ENCODE data around the gene CYP4F8.

CYP4F8 gene

DNA sequence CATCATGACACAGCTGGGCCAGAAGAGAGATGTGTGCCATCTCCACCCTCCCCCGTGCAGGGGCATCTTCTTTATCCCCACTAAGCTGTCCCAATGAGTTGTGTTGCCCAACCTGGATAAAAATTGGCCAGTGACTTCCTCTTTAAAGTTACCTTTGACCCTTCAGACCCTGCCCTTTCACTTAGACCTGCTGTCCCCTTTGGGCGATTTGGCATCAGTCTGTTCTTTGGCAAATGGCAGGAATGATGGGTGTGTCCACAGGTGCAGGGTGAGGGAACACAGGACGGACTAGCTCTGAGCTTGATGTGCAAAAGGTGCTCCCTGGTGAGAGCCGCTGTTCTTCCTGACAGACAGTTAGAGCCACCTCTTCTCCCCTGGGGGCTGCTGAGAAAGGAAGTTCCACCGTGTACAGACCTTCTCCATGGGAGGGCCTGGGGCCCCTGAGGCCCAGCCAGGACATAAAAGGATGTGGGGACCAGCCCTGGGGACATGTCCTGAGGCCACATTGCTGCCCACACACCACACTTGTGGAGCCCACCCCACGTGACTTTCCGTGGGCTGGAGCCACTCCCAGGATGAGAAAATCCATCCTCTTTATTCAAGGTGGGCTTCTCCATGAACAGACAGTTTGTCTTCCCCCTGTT, 1.7 kb downstream of the CYP4F8 start:
- DNase-seq = no peak

DNA sequence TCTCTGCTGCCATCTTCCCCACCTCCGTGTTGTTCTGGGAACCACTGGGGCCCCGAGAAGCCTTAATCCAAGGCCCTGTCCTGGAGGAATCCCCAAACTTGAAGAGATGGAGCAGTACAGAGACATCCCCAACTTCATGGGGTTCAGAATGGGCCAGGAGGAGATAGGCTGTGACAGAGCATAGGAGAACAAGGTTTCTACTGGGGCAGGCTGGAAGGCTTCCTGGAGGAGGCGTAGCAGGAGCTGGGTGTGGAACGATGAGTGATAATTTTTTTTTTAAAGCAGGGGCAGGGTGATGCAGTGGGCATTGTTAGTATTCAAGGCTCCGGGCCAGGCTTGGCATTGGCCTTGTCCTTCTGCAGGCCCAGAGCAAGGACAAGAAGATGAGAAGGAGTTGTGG, 3.3 kb downstream of the CYP4F8 start:
- DNase-seq = no peak

DNA sequence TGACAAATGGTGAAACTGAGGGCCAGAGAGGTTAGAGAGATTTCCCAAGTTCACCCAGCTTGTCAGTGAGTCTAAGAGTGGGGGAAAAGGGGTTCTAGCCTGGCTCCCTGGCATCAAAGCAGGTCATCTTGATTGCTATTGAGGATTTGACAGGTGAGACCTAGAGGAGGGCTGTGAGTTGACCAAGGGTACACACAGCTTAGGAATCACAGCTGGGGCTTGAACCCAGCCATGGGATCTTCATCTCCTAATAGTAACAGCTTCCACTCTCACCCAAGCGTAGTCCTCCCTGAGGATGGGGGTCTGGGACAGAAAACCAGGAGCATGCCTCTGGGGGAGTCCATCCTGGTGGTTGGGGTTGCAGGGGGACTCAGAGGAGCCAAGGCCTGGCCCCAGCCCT, 6.8 kb downstream of the CYP4F8 start:
- no peak for DNase-seq

DNA sequence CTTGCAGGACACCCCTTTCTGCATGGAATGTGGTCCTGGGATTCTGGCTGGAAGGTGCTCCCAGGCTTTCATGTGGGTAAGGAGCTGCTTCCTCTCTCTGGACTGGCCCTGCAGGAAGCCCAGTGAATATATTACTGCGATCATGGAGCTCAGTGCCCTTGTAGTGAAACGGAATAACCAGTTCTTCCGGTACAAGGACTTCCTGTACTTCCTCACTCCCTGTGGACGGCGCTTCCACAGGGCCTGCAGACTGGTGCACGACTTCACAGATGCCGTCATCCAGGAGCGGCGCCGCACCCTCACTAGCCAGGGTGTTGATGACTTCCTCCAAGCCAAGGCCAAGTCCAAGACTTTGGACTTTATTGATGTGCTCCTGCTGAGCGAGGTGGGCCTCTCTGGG, 8.0 kb downstream of the CYP4F8 start:
- DNase-seq = no peak

DNA sequence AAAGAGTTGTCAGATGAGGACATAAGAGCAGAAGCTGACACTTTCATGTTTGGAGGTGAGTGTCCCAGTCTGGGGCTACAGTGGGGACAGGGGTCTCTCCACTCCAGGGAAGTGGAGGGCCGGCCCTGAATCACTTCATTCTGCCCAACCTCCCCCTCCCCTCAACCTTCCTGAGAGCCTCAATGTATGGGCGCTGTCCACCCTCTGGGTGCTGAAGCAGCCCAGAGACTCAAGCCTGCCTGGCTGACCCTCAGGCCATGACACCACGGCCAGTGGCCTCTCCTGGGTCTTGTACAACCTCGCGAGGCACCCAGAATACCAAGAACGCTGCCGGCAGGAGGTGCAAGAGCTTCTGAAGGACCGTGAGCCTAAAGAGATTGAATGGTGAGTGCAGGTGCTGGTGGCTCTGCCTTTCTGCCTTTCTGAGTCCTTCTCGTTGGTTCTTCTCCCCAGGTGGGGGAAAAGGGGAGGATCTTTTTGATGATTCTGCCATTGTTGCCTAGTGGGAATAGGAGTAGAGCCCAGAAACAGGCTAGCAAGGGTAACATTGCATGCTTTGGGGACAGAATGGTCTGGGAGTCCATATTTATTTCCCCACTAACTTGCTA, 8.8 kb downstream of the CYP4F8 start:
- DNase-seq = no peak

DNA sequence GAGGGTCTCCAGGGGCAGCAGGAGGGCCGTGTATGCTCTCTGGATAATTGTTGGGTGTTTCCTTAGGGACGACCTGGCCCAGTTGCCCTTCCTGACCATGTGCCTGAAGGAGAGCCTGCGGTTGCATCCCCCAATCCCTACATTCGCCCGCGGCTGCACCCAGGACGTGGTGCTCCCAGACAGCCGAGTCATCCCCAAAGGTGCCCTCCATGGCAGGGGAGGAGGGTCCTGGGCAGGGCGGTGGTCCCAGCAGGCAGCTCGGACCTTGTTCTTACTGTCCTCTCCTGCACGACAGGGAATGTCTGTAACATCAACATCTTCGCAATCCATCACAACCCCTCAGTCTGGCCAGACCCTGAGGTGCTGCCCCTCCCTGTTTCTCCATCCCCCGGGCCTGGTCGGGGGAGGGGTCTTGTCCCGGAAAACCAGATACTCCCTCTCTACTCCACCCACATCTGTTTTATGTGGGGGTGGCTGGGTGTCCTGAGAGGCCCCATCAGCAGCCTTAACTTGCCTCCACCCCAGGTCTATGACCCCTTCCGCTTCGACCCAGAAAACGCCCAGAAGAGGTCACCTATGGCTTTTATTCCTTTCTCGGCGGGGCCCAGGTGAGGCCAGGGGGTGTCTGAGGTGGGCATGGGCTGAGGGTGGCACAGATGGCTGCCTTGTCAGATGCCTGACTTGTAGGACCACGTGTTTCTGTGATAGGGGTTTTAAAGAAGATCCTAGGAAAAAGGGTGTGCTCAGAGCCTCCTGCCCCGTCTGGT, 13.4 kb downstream of the CYP4F8 start:
- DNase-seq = no peak

DNA sequence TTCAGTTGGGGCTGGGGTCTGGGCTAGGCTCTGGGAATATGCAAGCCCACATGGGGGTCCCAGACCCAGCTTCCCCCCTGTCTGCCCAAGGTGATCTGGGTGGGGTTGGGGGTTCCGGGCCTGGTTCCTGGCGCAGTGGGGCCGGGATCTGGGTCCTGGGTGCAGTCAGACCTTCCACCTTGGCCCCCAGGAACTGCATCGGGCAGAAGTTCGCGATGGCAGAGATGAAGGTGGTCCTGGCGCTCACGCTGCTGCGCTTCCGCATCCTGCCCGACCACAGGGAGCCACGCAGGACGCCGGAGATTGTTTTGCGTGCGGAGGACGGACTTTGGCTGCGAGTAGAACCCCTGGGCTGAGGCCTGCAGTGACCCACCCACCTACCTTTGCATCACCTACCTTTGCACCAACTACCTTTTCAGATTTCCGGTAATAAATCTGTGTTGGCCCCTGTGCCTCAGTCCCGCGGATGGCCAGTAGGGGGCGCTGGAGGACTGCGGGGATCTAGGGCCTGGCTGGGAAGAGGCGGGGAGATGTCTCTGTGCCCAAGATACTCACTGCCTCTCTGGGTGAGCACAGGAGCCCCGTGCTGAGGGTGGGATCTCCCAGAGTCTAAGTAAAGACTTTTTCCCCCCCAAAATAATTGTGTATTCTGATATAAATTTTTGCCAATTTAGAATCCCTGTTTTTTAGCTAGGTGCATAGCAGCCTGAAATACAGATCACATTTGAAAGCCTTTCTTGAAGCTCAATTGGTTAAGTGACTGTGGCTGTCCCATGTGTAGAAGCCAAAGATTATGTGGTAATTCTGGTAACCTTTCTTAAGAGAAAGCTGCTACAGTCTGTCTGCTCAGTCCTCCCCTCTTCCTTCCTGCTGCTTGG, 14.2 kb downstream of the CYP4F8 start:
- DNase-seq = peak; percentile 56

DNA sequence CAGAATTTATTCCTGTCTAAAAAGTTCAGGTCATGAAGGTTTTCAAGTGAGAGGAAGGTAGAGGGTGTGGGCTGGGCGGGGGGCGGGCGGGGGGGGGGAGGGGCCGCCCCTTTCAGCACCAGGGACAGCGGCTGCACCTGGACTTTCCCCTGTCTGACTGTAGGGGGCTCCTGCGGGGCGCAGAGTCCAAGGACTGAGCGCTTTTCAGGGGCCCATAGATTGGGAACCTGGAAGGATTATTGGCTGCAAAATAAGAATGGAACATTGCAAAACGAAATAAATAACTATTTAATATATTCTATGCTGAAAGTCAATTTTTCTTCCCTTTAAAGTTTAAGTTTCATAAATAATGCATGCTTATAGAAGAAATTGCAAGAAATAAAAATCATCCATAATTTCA, 16.8 kb downstream of the CYP4F8 start:
- no peak for DNase-seq

DNA sequence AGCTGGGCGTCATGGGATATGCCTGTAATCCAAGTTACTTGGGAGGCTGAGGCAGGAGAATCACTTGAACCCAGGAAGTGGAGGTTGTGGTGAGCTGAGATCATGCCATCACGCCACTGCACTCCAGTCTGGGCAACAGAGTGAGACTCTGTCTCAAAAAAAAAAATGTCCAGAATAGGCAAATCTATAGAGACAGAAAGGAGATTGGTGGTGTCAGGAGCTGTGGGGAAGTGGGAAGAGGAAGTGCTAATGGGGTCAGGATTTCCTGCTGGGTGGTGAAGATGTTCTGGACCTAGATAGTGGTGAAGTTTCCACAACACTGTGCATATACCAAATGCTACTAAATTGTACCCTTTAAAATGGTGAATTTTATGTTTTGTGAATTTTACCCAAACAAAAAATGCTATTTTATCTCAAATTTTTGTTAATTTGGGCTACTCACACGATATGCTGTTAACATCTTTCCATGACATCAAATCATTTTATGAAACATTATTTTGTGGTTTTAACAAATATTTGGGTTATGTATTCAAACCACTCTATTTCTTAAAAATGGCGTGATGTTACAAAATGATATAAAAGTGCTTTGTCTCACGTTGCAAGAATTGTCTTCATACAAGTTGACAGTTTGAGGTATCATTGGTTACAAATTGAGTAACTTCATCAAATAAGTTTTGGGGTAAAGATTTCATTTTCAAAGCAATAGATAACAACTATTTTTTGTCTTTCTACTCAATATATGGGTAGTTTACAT, 18.2 kb downstream of the CYP4F8 start:
- DNase-seq = no peak

DNA sequence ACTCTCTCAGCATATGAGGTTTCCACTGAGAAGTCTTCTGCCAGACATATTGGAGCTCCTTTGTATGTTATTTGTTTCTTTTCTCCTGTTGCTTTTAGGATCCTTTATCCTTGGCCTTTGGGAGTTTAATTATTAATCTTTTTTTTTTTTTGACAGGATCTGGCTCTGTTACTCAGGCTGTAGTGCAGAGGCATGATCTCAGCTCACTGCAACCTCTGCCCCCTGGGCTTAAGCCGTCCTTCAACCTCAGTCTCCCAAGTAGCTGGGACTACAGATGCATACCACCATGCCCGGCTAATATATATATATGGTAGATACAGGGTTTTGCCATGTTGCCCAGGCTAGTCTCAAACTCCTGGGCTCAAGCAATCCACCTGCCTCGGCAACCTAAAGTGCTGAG, 19.1 kb downstream of the CYP4F8 start:
- DNase-seq = no peak

DNA sequence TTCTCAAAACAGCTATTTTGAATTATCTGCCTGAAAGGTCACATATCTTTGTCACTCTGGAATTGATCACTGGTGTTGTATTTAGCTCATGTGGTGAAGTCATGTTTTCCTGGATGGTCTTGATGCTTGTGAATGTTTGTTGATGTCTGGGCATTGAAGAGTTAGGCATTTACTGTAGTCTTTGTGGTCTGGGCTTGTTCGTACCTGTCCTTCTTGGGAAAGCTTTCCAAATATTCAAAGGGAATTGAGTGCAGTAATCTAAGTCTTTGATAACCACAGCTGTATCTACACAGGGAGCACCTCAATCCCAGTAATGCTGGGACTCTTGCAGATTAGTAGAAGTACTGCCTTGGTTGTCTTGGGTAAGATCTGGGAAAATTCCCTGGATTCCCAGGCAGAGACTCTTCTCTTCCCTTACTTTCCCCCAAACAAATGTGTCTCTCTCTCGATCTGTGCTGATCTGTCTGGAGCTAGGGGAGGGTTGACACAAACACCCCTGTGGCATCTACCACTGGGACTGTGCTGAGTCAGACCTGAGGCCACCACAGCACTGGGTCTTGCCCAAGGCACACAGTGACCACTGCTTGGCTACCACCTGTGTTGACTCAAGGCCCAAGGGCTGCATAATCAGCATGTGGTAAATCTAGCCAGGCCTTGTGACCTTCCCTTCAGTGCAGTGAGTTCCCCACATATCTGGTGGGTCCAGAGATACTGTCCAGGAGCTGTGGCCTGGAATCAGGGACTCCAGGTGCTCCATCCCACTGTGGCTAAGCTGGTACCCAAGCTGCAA, 20.2 kb downstream of the CYP4F8 start:
- no peak for DNase-seq

DNA sequence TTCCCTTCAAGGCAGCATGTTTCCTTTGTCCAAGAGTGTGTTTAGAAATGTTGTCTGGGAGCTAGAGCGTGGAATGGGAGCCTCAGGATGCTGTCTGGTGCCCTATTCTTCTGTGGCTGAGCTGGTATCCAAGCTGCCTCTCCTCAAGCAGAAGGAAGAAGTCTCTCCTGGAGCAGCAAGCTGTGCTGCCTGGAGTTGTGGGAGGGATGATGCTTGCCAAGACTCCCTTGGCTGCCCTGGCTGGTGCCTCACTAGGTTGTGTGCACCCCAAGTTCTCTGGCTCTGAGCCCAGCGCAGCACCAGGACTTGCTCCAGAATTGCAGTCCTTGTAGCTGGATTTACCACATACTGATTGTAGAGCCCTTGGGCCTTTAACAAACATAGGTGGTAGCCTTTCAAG, 21.0 kb downstream of the CYP4F8 start:
- DNase-seq = no peak

DNA sequence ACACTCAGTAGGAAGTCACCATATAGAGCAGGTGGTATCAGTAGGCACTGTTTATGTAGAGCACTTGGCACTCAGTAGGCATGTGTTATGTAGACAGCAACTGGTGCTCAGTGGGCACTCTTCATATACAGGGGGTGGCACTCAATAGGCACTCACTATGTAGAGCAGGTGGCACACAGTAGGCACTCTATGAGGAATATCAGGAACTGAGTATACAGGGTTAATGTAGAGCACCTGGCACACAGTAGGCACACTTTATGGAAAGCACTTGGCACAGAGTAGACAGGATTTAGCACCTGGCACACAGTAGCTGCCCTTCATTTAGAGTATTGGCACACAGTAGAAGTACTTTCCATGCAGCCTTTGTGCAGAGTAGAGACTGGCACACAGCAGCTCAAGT, 24.6 kb downstream of the CYP4F8 start:
- DNase-seq = no peak

DNA sequence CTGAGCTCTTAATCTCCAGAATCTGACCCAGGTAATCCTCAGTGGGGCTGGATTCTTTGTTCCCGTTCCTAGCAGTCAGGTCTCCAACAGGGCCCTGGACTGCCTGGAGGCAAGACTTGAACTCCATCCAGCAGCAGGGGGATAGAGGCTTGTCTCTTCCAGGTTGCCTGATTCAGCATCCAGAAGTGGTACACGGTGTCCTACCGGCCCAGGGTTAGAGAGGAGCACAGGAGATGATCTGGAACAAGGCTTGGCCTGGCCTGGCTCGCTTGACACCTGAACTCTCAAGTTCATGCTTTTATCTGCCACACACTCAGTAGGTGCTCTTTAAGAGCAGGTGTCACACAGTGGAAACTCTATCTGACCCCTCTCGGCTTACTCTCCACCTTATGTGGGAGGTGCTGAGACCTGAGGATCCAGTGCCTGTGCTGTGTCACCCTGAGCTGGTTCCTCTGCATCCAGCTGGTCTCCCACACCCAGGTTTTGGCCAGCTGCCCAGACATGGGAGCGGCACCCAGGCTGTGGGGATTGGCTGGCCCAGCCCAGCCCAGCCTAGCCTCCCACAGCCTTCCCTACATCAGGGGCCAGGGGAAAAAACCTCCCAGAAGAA, 25.4 kb downstream of the CYP4F8 start, which contains the start of gene CYP4F3:
TSS of gene CYP4F3 (plus strand) at position 604 of the 610 bp plus-strand sequence. CDS start 519 bp downstream, outside the sequence.
- DNase-seq = peak; percentile 18

DNA sequence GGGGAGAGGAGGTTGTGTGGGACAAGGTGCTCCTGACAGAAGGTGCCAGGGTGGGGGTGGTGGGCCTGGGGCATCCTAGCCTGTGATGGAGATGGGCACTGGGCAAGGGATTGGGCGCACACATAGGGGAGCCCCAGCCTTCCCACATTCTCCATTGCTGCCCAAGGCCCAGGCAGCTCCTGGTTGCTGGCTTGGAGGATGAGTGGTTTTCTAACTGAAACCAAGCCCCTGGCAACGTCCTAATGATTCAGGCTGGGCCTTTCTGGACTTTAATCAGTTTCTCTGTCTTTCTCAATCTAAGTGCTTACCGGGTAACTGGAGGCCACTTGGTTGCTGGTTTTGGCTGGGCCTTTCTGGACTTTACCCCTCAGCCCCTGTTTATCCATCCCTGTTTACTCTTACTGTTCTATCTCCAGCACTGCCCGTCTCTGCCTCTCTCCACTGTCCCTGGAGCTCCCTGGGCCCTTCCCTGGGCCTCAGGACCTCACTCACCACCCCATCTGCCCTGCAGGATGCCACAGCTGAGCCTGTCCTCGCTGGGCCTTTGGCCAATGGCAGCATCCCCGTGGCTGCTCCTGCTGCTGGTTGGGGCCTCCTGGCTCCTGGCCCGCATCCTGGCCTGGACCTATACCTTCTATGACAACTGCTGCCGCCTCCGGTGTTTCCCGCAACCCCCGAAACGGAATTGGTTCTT, 26.0 kb downstream of the CYP4F8 start:
- DNase-seq = no peak

DNA sequence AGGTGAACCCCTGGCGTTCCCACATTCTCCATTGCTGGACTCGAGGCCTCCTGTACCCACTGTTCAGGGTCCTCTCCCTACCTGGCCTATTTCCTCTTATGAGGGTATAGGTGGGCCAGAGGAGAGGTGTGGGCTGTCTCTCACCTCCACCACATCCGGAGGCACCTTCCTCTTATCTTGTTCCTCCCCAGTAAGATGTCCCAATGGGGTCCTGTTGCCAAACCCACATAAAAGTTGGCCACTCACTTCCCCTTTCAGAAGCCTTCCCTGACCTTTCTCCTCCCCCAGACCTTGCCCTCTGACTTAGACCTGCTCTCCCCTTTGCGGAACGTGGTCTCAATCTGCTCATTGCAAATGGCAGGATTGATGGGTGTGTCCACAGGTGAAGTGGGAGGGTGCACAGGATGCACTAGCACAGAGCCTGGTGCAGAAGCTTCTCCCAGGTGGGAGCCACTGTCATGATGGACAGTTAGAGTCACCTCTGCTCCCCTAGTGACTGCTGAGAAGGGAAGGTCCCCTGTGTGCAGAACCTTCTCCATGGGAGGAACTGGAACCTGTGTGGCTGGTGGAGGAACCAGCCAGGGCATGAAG, 27.0 kb downstream of the CYP4F8 start:
- DNase-seq = no peak

DNA sequence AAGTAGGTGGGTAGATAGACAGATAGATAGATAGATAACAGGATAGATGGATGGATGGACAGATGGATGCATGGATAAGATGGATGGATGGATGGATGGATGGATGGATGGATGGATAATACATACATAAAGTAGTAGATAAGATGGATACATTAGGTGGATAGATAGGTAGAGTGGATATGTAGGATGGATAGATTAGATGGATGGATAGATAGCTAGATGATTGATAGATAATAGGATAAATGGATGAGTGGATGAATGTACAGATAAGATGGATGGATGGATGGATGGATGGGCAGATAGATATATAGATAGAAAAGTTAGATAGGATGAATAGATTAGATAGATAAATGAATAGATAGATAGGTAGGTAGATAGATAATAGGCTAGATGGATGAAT, 27.8 kb downstream of the CYP4F8 start:
- no peak for DNase-seq

DNA sequence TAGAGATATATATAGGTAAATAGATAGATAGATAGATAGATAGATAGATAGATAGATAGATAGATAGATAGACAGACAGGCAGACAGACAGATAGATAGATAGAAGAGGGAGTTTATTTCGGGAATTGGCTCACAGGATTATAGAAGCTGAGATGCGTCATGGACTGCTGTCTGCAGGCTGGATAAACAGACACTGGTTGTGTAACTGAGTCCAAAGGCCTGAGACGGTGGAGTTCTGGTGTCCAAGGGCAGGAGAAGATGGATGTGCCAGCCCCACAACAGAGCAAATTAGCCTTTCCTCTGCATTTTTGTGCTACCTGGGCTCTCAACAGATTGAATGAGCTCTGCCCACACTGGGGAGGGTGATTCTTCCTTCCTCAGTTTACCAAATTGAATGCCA, 28.4 kb downstream of the CYP4F8 start:
- DNase-seq = no peak

DNA sequence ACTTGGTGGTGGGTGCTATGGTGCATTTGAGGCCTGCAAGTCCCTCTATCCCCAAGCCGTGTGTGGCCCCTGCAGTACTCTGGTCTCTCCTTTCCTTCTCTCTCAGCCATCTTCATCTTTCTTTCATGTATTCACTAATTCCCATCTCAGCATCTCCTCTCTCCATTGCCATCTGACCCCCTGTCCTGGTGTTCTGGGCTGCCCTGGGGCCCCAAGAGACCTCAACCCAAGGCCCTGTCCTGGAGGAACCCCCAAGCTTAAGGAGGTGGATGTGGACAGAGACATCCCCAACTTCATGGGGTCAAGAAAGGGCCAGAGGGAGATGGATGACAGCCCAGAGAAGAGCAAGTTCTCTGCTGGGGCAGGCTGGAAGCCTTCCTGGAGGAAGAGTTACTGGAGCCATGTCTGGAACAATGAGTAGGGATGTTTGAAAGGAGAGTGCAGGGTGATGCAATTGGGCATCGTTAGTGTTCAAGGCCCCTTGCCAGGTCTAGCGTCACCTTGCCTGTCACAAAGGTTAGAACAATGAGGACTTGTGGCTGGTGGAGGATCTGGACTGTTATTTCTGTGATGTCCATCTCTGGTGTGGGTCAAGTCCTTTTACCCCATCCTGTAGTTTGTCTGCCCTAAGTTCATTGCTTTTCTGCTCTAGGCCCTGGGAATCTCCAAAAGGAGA, 29.2 kb downstream of the CYP4F8 start:
- no peak for DNase-seq

DNA sequence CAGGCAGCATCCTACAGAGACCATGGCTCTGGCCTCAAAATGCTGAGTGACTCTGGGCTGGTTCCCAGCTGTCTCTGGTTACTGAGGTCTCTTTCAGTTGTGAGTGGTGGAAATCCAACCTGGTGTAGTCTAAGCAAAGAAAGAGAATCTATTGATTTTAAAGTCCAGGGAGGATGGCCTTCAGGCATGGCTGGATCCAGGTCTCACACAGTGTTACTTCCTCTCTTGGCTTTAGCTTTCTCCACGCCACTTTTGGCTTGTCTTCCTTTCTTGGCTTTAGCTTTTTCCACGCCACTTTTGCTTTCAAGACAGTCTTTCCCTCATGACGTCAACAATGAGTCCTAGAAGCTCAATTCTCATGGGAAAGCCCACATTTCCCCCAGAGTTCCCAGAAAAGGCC, 29.8 kb downstream of the CYP4F8 start:
- DNase-seq = no peak
